Measurements from ENCODE around the gene LMNTD1.
A peak's percentile ranks its signal among the peaks of the same experiment; 100 is the strongest.
"Not testable (repeated sequence)": the region's sequence is repeated elsewhere in the genome, so short reads cannot be mapped to it uniquely, and the experiment has no call there.

LMNTD1 gene

GRCh38 chr12:25493682-25494081 lies 59.4 kb downstream of the LMNTD1 start:
- FAIRE-seq (no peak), DNase-seq (ENCODE audit: insufficient read length, low spot score) (no peak)
- TF ChIP-seq POLR2A (IDR thresholded peaks at IDR 0.05; ENCODE audit: low read depth, low read length), result no peak

- TF ChIP-seq POLR2A (IDR thresholded peaks at IDR 0.05; ENCODE audit: low read depth, low read length), result no peak
- FAIRE-seq (no peak), DNase-seq (ENCODE audit: insufficient read length, low spot score) (no peak)
Measured at GRCh38 chr12:25491396-25492325, 61.4 kb downstream of the LMNTD1 start.

DNA sequence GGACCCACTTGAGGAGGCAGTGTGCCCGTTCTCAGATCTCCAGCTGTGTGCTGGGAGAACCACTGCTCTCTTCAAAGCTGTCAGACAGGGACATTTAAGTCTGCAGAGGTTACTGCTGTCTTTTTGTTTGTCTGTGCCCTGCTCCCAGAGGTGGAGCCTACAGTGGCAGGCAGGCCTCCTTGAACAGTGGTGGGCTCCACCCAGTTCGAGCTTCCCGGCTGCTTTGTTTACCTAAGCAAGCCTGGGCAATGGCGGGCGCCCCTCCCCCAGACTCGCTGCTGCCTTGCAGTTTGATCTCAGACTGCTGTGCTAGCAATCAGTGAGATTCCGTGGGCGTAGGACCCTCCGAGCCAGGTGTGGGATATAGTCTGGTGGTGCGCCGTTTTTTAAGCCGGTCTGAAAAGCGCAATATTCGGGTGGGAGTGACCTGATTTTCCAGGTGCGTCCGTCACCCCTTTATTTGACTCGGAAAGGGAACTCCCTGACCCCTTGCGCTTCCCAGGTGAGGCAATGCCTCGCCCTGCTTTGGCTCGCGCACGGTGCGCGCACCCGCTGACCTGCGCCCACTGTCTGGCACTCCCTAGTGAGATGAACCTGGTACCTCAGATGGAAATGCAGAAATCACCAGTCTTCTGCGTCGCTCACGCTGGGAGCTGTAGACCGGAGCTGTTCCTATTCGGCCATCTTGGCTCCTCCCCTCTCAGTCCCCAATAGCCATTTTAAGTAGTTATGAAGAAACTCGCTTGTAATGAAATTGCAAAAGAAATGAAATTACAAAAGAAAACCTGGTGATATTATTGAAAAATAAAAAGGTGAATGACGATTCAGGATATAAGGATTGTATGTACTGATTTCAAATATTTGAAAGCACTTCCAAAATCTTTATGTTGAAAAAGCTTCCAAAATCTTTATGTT lies 63.9 kb downstream of the LMNTD1 start:
- not testable (repeated sequence) for FAIRE-seq

GRCh38 chr12:25482625-25483024 lies 70.5 kb downstream of the LMNTD1 start:
- no peak for TF ChIP-seq POLR2A (IDR thresholded peaks at IDR 0.05; ENCODE audit: low read depth, low read length)
- FAIRE-seq, result no peak
- no peak for DNase-seq (ENCODE audit: insufficient read length, low spot score)

More for the DNA sequence above, 63.9 kb downstream of the LMNTD1 start:
- DNase-seq (ENCODE audit: insufficient read length, low spot score), result not testable (repeated sequence)

GRCh38 chr12:25480145-25480544 lies 72.9 kb downstream of the LMNTD1 start:
- no peak for DNase-seq (ENCODE audit: insufficient read length, low spot score)

GRCh38 chr12:25477217-25477616 lies 75.9 kb downstream of the LMNTD1 start:
- DNase-seq (ENCODE audit: insufficient read length, low spot score) (no peak), FAIRE-seq (no peak)
- no peak for TF ChIP-seq POLR2A (IDR thresholded peaks at IDR 0.05; ENCODE audit: low read depth, low read length)

More at GRCh38 chr12:25480145-25480544, 72.9 kb downstream of the LMNTD1 start:
- FAIRE-seq, result no peak
- TF ChIP-seq POLR2A (IDR thresholded peaks at IDR 0.05; ENCODE audit: low read depth, low read length), result no peak

- DNase-seq (ENCODE audit: insufficient read length, low spot score) (no peak), FAIRE-seq (no peak)
- no peak for TF ChIP-seq POLR2A (IDR thresholded peaks at IDR 0.05; ENCODE audit: low read depth, low read length)
Measured at GRCh38 chr12:25472453-25472852, 80.6 kb downstream of the LMNTD1 start.

DNA sequence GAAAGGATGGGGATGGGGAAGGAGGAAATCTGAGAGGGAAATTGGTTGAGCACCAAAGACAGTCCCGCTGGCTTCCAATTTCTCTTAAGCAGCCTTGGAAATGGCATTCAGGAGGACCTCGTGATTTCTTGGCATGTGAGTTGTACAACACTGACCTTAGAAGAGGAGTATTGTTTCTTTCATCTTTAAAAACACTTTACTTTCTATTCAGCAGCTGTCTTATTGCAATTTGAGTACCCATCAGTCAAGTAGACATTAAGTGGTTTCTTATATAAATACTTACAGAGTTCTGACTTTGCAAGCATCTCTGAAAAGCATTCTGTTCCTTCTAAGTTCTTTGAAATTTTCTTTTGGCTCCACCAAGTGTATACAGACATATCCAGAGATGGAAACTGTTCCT lies 83.2 kb downstream of the LMNTD1 start:
- no peak for TF ChIP-seq POLR2A (IDR thresholded peaks at IDR 0.05; ENCODE audit: low read depth, low read length)
- FAIRE-seq (no peak), DNase-seq (ENCODE audit: insufficient read length, low spot score) (no peak)

GRCh38 chr12:25469368-25469767 lies 83.7 kb downstream of the LMNTD1 start:
- no peak for TF ChIP-seq POLR2A (IDR thresholded peaks at IDR 0.05; ENCODE audit: low read depth, low read length)
- DNase-seq (ENCODE audit: insufficient read length, low spot score) (no peak), FAIRE-seq (no peak)

- TF ChIP-seq POLR2A (IDR thresholded peaks at IDR 0.05; ENCODE audit: low read depth, low read length), result no peak
- FAIRE-seq, result no peak
- no peak for DNase-seq (ENCODE audit: insufficient read length, low spot score)
Measured at GRCh38 chr12:25463521-25463920, 89.6 kb downstream of the LMNTD1 start.

GRCh38 chr12:25463005-25463404 lies 90.1 kb downstream of the LMNTD1 start:
- no peak for TF ChIP-seq POLR2A (IDR thresholded peaks at IDR 0.05; ENCODE audit: low read depth, low read length)
- FAIRE-seq (no peak), DNase-seq (ENCODE audit: insufficient read length, low spot score) (no peak)

GRCh38 chr12:25459541-25459951 lies 93.5 kb downstream of the LMNTD1 start:
- no peak for TF ChIP-seq POLR2A (IDR thresholded peaks at IDR 0.05; ENCODE audit: low read depth, low read length)
- FAIRE-seq, result no peak
- DNase-seq (ENCODE audit: insufficient read length, low spot score), result no peak

DNA sequence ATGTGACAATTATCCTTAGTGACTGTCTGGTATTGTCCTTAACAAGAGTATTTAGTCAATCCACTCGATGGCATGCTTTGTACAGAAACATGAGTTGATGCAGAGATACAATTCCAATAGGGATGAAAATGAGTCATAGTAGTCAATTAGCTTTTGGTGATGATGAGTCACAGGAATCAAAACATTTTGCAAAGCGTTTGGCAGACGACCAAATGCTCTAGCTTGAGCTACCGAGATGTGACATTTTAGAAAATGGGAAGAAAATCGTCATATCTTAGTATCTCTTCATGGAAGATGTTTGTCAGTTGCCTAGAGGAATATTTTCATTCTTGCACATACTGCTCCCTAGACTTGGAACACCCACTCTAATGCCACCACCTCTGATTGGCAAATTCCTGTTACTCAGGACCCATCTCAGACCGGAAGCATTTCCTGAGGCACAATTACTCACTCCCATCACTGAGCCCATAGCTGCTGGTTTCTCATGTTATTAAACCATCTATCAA lies 95.0 kb downstream of the LMNTD1 start:
- FAIRE-seq, result peak; percentile 99
- DNase-seq (ENCODE audit: insufficient read length, low spot score), result peak; percentile 58
- TF ChIP-seq POLR2A (IDR thresholded peaks at IDR 0.05; ENCODE audit: low read depth, low read length), result no peak

- FAIRE-seq, result no peak
- DNase-seq (ENCODE audit: insufficient read length, low spot score), result no peak
Measured at GRCh38 chr12:25456474-25456873, 96.6 kb downstream of the LMNTD1 start.

More at GRCh38 chr12:25456474-25456873, 96.6 kb downstream of the LMNTD1 start:
- no peak for TF ChIP-seq POLR2A (IDR thresholded peaks at IDR 0.05; ENCODE audit: low read depth, low read length)

All from H54 (cell line).